ENCODE data around the gene ZSCAN30.
A peak's percentile ranks its signal among the peaks of the same experiment; 100 is the strongest.

The ZSCAN30 gene

GRCh38 chr18:35276267-35276666 is 13.8 kb downstream of the ZSCAN30 start:
- ChIA-PET CTCF (no interaction called here), POLR2A (ENCODE audit: low non-redundant PET) (no interaction called here)
- no peak for TF ChIP-seq CTCF (conservative IDR thresholded peaks at IDR 0.05; ENCODE audit: low read depth)
- DNase-seq (ENCODE audit: low spot score): no peak
- H3K27ac ChIP-seq: no peak overlapping the region

DNA sequence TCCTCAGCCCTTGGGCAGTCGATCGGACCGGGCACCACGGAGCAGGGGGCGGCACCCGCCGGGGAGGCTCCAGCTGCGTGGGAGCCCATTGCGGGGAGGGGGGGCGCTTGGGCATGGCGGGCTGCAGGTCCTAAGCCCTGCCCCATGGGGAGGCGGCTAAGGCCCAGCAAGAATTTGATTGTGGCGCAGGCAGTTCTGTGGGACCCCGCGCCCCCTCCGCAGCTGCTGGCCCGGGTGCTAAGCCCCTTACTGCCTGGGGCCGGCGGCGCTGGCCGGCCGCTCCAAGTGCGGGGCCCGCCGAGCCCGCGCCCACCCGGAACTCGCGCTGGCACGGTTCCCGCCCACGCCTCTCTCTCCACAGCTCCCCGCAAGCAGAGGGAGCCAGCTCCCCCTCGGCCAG is 18.4 kb downstream of the ZSCAN30 start:
- TF ChIP-seq CTCF (conservative IDR thresholded peaks at IDR 0.05; ENCODE audit: low read depth): no peak
- DNase-seq (ENCODE audit: low spot score): no peak
- CTCF ChIA-PET: no interaction called here
- POLR2A ChIA-PET (ENCODE audit: low non-redundant PET): no interaction called here
- H3K27ac ChIP-seq: no peak overlapping the region

DNA sequence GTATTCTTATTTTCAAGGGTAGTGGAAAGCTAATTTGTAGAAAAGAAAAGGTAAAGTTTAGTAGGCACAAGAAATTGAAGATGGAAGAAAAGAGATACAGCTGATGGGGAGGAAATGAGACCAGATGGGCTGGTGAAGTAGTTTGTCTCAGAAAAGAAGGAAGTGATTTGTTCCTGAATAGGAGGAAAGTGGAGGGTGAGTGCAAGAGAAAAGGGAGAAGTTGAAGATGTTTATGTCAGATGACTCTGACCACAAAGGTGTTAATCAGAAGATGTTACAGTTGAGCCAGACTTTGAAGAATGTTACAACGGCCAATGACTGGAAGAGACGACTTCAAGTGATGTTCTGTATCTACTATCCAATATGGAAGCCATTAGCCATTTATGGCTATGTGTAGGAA is 21.2 kb downstream of the ZSCAN30 start:
- CTCF ChIA-PET: interaction anchor here (0.6 kb wide), 1 partner anchor 13 kb away, joined by 3 read pairs; no protein-coding TSS in a partner anchor
- POLR2A ChIA-PET (ENCODE audit: low non-redundant PET): interaction anchor here (0.6 kb wide), 1 partner anchor 28 kb away, joined by 8 read pairs; the partner anchor contains the start of gene ZNF397
- no peak for TF ChIP-seq CTCF (conservative IDR thresholded peaks at IDR 0.05; ENCODE audit: low read depth)
- H3K27ac ChIP-seq: no peak overlapping the region
- DNase-seq (ENCODE audit: low spot score): no peak

- ChIA-PET CTCF (no interaction called here), POLR2A (ENCODE audit: low non-redundant PET) (no interaction called here)
- TF ChIP-seq CTCF (conservative IDR thresholded peaks at IDR 0.05; ENCODE audit: low read depth): no peak
- no peak for DNase-seq (ENCODE audit: low spot score)
- peak overlapping the region; percentile 63 for H3K27ac ChIP-seq
These were observed 22.2 kb downstream of the ZSCAN30 start for GRCh38 chr18:35267809-35268208.

DNA sequence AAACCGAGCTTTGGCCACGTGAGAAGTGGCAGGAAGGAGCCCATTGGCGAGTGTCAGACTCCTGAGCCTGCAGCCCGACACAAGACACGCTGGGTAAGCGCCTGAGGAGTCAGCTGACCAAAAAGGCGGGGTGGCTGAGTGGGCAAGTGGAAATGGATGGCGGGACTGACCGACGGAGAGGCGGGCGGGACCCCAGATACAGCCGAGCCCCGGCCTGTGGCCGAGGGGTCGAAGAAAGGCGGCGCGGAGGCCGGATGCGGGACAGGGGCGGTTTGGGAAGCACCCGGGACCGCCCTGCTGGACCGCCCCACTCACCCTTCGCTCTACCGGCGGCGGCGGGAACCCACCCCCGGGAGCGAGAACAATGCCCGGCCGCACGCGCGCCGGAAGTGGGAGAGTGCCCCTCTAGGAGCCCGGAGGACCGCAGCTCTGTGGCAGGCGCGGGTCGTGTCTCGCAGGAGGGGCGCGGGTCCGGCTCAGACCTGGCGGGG is 22.8 kb downstream of the ZSCAN30 start:
- no peak for DNase-seq (ENCODE audit: low spot score)
- POLR2A ChIA-PET (ENCODE audit: low non-redundant PET): no interaction called here
- peak overlapping the region; percentile 63 for H3K27ac ChIP-seq

GRCh38 chr18:35264409-35264808 is 25.6 kb downstream of the ZSCAN30 start:
- POLR2A ChIA-PET (ENCODE audit: low non-redundant PET): no interaction called here
- no peak for TF ChIP-seq CTCF (conservative IDR thresholded peaks at IDR 0.05; ENCODE audit: low read depth)
- no peak overlapping the region for H3K27ac ChIP-seq
- CTCF ChIA-PET: no interaction called here
- no peak for DNase-seq (ENCODE audit: low spot score)

More for the DNA sequence above, 22.8 kb downstream of the ZSCAN30 start:
- CTCF ChIA-PET: no interaction called here
- no peak for TF ChIP-seq CTCF (conservative IDR thresholded peaks at IDR 0.05; ENCODE audit: low read depth)
